ENCODE measurements around the gene TMF1.

The TMF1 gene

DNA sequence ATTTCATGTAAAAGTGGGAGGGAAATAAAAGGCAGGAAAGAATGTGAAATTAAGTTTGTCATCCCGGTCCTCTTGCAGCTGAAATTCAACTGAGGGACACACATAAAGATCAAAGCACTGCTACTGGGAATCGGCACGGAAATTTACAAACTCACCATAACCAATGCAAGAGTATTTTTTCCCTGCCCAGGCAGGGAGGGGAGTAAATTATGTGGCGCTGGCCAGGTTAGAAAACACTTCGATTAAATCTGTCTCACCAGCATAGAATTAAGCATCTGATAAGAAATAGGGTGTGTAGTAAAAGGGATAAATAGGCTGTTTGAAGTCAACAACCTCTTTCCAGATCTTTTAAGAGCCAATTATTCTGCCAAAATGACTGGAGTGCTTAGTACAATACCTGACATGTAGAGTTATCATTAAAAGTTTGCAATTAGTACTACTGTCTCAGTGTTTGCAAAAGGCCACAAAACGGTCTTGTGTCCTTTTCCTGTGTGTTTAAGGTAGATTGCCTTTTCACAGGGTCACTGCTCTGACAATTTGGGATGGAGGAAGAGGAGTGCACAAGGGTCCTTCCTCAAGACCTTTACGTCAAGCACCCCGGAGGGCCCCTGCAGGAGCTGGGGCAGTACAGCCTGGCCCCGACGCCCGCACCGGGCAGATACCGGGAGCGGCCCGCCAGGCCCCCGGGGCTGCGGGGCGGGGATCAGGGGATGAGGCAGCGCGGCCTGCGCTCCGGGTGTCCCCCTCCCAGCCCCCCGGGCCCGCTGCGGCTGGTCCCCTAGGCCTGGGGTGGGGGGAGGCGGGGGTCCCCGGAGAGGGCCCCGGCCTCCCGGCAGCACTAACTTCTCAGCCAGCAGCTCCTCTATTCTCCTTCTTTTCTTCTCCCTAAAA is 27.4 kb upstream of the TMF1 start:
- DNase-seq (ENCODE audit: low spot score), result no peak

DNA sequence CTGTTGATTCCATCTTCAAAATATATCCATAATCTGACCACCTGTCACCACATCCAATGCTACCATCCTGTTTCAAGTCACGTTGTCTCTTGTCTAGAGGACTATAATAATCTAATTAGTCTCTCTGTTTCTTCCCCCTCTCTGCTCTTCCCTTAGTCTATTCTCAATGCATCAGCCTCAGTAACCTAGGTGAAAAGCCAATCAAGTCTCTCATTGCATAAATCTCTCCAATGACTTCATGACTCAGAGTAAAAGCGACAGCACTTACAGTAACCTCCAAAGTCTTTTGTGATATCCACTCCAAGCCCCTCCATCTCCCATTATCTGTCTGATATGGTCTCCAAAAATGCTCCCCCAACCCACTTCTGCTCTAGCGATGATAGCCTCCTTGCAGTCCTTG is 20.8 kb upstream of the TMF1 start:
- DNase-seq (ENCODE audit: low spot score), result no peak

GRCh38 chr3:69066121-69066520 is 14.0 kb upstream of the TMF1 start:
- no peak for DNase-seq (ENCODE audit: low spot score)

- DNase-seq (ENCODE audit: low spot score), result no peak
Observed at GRCh38 chr3:69065318-69065964, 13.3 kb upstream of the TMF1 start.

- DNase-seq (ENCODE audit: low spot score), result no peak
Observed at GRCh38 chr3:69063636-69064035, 11.5 kb upstream of the TMF1 start.

DNA sequence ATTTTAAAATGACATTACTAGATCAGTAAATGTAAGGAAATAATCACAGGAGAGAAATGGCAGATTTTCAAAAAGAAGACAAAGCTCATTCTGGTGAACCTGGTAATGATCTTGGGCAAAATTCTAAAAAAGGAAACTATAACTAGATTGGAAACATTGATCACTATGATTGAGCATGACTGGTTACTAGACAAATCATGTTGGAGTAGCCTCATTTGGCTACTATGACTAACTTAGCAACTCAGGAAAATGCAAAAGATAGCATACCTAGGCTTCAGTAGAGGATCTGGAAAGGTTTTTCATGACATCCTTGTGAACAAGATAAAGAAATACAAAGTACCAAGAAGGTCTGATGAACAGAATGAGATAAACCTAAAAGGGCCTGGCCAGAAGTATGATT is 7.6 kb upstream of the TMF1 start:
- DNase-seq (ENCODE audit: low spot score), result no peak

GRCh38 chr3:69058947-69059224 is 6.8 kb upstream of the TMF1 start:
- DNase-seq (ENCODE audit: low spot score), result no peak

DNA sequence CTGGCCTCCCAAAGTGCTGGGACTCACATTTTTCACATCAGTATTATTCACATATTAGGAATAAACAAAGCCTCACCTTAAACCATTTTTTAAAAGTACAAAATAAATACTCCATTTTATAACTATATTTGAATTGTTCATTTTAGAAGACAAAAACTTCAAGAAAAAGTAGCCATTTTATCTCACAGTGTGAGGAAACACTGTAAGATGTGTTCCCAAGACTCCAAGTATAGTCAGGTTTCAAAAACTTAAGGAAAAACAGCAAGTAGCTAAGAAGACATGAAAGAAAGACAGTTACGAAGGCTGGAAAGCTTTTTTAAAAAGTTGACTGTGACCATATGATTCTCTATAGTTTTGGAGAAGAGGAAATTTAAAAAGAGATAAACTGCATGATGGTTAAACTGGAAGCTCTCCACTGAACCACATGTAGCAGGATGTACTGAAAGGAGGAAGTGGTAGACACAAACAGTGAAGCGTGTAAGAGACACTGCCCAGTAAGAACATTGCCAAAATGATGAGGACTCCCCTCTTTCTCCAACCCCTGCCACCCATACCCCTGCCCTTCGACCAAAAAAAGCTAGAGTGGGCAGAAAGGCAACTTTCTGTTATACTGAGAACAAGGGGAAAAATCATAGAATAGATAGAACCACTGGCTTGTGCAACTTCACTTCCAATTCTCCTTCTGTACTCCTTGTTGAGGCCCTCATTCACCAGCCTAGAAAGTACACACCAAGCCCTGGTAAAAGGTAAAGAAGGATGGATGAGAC is 6.2 kb upstream of the TMF1 start:
- no peak for DNase-seq (ENCODE audit: low spot score)

DNA sequence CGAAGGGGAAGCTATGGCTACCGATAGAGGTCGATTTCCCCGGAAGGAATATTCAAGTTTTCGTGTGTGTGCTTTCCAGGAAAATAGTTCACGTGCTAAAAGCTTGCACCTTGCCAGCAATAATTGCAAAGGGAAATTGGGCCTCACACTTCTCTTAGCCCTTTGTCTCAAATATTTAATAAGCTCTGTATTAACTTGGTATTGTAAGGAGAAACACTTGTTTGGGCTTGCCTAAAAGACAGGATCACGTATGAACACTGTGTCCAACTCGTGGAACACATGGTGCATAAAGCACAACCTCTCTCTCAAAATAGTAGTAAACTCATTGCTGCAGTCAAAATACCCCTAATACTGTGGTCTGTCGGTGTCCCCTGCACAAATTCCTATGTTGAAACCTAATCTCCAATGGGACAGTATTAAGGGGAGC is 352 bp upstream of the TMF1 start:
- no peak for DNase-seq (ENCODE audit: low spot score)

- no peak for DNase-seq (ENCODE audit: low spot score)
Observed at GRCh38 chr3:69048990-69049389, 3.1 kb downstream of the TMF1 start.

- no peak for DNase-seq (ENCODE audit: low spot score)
Observed at GRCh38 chr3:69044608-69045007, 7.5 kb downstream of the TMF1 start.

GRCh38 chr3:69033470-69033869 is 18.7 kb downstream of the TMF1 start:
- DNase-seq (ENCODE audit: low spot score), result peak; percentile 48

DNA sequence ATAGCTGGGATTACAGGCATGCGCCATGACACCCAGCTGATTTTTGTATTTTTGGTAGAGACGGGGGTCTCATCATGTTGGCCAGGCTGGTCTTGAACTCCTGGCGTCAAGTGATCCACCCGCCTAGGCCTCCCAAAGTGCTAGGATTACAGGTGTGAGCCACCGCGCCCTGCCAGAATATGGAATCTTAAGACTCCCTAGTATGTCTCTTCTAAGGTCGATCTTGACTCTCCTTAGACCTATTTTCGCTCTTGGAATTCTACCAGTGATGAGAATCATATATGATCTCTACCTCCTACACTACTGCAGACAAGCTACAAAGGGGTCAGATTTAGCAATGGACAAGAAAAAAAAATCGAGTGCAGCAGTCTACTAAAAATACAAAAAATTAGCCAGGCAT is 19.4 kb downstream of the TMF1 start:
- no peak for DNase-seq (ENCODE audit: low spot score)

DNA sequence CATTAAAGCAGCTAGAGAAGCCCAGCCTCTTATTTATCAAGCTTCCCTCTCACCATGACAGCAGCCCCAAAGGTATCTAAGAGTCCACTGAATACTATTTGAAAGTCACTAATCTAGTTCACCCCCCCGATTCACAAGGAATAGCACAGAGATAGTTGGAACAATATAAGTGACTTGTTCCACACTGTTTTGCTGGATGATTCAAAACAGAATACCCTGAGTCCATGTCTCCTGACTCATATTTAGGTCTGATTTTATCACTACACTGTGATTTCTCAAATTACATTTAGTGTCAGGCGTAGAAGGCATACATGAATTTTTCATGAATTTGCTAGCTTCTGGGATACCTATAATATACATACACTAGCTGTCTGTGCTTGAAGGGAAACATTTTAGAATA is 20.0 kb downstream of the TMF1 start:
- no peak for DNase-seq (ENCODE audit: low spot score)

DNA sequence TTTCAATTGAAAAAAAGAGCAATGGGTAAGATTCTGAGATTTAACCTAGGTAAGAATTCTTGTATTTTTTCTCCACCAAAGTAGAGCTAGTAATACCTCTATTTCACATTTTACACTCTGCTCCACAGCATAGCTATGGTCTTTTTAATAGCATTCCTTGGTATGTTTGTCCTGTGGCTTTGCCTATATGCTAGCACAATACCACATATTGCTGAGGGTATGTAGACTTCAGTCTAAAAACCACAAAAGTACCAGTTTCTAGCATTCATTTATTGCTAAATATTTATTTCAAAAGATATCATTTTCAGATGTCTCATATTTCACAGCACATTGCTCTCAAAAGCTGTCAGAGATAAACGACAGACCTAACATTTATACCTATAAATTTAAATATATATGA is 20.5 kb downstream of the TMF1 start:
- no peak for DNase-seq (ENCODE audit: low spot score)

DNA sequence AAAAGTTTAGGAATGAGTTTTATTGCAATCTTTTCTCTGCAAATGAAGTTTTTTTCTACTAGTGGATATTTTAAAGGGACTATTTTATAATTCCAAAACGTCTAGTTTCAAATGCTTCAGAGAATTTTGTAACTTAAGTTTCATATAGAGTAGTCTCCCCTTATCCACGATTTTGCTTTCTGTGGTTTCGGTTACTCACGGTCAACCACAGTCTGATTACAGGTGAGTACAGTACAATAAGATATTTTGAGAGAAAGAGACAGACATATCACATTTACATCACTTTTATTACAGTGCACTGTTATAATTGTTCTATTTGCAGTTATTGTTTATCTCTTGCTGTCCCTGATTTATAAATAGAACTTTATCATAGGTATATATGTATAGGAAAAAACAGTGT is 31.3 kb downstream of the TMF1 start:
- no peak for DNase-seq (ENCODE audit: low spot score)

- no peak for DNase-seq (ENCODE audit: low spot score)
Observed at GRCh38 chr3:69020424-69020823, 31.7 kb downstream of the TMF1 start.

DNA sequence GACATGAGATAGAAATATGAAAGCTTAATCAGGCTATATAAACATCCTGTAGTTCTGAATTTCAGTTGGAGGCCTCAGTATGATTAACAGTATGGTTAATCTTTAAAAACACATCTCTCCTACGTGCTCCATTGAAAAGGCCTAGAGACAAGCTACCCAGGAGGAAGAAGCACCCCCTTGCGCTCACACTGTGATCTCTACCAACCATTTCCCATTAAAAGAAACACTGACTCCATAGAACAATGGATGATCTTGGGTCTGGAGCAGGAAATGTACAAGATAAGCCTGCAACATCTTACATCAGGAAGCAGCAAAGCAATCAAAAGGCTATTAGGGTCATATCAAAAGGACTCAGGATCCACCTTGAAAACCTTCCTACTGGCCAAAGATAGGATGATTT is 35.2 kb downstream of the TMF1 start:
- peak; percentile 68 for DNase-seq (ENCODE audit: low spot score)

- no peak for DNase-seq (ENCODE audit: low spot score)
Observed at GRCh38 chr3:69016102-69016501, 36.0 kb downstream of the TMF1 start.

DNA sequence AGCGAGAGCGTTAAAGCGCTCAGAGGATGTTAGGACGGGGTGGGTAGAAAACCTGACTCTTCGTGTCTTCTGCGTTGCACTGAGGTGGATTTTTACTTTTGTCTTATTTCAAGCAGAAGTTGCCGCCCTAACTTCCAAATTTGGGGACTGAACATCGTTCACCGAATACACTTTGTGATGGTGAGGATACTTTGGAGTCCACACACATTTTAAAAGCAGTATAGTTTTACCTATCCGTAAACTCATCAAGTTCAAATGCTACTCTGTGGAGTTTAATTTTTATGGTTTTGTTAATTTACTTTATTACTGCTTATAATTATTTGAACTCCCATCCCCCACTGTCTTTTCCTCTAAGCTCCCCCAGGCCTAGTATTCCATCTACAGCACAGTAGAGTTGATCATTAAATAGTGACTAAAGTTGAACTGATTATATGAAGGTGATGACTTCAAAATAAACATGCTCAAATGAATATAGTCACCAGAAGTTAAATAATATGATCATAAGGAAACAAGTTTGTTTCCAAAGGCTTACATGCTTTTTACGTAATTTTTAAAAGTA is 38.0 kb downstream of the TMF1 start:
- DNase-seq (ENCODE audit: low spot score), result peak; percentile 60

DNA sequence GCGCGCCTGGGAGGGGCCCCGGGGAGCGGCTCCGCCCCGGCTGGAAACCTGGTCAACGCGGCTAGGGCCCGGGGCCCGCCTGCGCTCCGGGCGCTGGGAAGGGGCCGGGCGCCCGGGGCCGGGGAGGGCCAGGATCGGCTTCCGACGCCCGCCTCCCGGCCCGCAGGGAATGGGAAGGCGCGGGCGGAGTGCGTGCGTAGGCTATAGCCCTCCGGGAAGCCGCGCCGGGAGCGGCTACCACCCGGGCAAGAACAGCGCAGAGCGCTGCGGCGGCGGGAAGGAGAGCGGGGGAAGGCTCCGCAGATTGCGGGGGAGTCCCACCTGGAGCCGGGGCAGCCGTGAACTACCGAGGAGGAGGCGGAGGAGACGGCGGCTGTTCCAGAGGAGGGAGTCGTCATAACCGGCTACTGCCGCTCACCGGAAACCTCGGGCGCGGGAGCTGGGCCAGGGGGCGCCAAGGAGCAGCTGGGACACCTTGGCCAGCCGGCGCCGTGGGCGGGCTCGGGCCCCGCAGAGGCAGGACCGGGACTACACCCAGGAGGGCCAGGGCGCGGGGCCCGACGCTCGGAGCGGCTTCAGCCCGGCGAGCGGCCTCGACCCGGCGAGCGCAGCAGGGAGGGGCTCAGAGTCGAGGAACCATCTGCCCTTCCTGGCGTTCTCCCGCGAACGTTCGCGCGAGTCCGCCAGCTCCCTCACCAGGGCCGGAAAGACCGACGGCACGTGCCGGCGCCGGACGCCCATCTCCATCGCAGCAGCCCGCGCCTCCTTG is 38.7 kb downstream of the TMF1 start, which contains the start of gene EOGT:
Gene EOGT, minus strand, starts transcription at position 432 of the 769 bp plus-strand sequence. CDS start 3,838 bp downstream, outside the sequence.
- peak; percentile 91 for DNase-seq (ENCODE audit: low spot score)

DNA sequence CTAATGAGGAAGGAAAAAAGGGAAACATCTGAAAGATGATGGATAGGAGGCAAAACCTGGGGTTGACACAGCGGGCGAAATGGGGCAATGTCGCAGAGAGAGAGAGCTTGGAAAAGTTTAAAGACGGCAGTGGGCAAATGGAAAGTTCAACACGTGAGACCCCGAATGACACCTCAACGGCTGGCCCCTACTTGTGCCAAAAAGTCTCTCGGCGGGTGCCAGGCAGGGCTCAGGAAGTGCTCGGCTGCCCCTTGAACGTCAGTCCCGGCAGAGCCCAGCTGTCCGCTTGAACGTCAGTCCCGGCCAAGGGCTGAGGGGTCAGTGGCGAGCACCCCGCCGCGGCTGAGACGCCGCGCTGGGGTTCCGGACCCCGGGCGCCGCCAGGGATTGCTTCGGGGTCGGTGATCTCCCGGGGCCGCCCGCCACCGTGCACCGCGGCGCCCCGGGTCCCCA is 39.3 kb downstream of the TMF1 start:
- peak; percentile 60 for DNase-seq (ENCODE audit: low spot score)

Measured in kidney tubule cell (primary cell).